ENCODE results near the gene PSMB2. TPM values are rescaled to one million over a fixed set of nuclear protein-coding genes. Genes with fewer than 3 reads are reported as not detected.

The PSMB2 gene
- polyA plus RNA-seq, 1 experiment: 82.3 TPM

GRCh38 chr1:35576061-35576765, 65.1 kb downstream of the PSMB2 start:
- no peak for TF ChIP-seq CTCF (IDR thresholded peaks at IDR 0.05; ENCODE audit: insufficient read depth, low read depth, low read length)
- Histone ChIP-seq H3K36me3 (ENCODE audit: control insufficient read depth, insufficient read depth, low read length) (no peaks in the 10 kb centered on the region), H3K4me3 (ENCODE audit: low read depth, low read length) (no peak overlapping the region), H3K27me3 (ENCODE audit: control insufficient read depth, insufficient read depth, low read length) (peaks cover 2% of the 10 kb centered on the region; the same call in 1 of the 2 replicates)
- ChIA-PET POLR2A (no interaction called here), CTCF (interaction anchor here (0.8 to 1.2 kb wide), 2 partner anchors 11 to 150 kb away, joined by 3 to 5 read pairs; no protein-coding TSS in a partner anchor)
- DNase-seq (ENCODE audit: low read depth): no peak

- Histone ChIP-seq H3K36me3 (ENCODE audit: control insufficient read depth, insufficient read depth, low read length) (no peaks in the 10 kb centered on the region), H3K4me3 (ENCODE audit: low read depth, low read length) (no peak overlapping the region), H3K27me3 (ENCODE audit: control insufficient read depth, insufficient read depth, low read length) (peaks cover 2% of the 10 kb centered on the region; the same call in 1 of the 2 replicates)
- CTCF ChIA-PET: interaction anchor here (0.8 to 1.2 kb wide), 2 partner anchors 10 to 151 kb away, joined by 3 to 5 read pairs; no protein-coding TSS in a partner anchor
- TF ChIP-seq CTCF (IDR thresholded peaks at IDR 0.05; ENCODE audit: insufficient read depth, low read depth, low read length): no peak
- POLR2A ChIA-PET: no interaction called here
- DNase-seq (ENCODE audit: low read depth): no peak
These were observed 65.8 kb downstream of the PSMB2 start for GRCh38 chr1:35575416-35575958.

GRCh38 chr1:35574655-35575415, 66.5 kb downstream of the PSMB2 start:
- no peak for DNase-seq (ENCODE audit: low read depth)
- CTCF ChIA-PET: interaction anchor here (5.2 kb wide), 1 partner anchor 151 kb away, joined by 68 read pairs; no protein-coding TSS in a partner anchor
- Histone ChIP-seq H3K27me3 (ENCODE audit: control insufficient read depth, insufficient read depth, low read length) (peaks cover 2% of the 10 kb centered on the region; the same call in 1 of the 2 replicates), H3K4me3 (ENCODE audit: low read depth, low read length) (no peak overlapping the region), H3K36me3 (ENCODE audit: control insufficient read depth, insufficient read depth, low read length) (no peaks in the 10 kb centered on the region)
- no peak for TF ChIP-seq CTCF (IDR thresholded peaks at IDR 0.05; ENCODE audit: insufficient read depth, low read depth, low read length)
- POLR2A ChIA-PET: no interaction called here

GRCh38 chr1:35574125-35574654, 67.1 kb downstream of the PSMB2 start:
- Histone ChIP-seq H3K4me3 (ENCODE audit: low read depth, low read length) (no peak overlapping the region), H3K36me3 (ENCODE audit: control insufficient read depth, insufficient read depth, low read length) (no peaks in the 10 kb centered on the region), H3K27me3 (ENCODE audit: control insufficient read depth, insufficient read depth, low read length) (peaks cover 2% of the 10 kb centered on the region; the same call in 1 of the 2 replicates)
- DNase-seq (ENCODE audit: low read depth): no peak
- TF ChIP-seq CTCF (IDR thresholded peaks at IDR 0.05; ENCODE audit: insufficient read depth, low read depth, low read length): no peak
- POLR2A ChIA-PET: no interaction called here
- CTCF ChIA-PET: interaction anchor here (4.5 to 5.2 kb wide), 2 partner anchors 141 to 152 kb away, joined by 23 to 68 read pairs; no protein-coding TSS in a partner anchor

Data from BJ (cell line).